Amniotic epithelial cell (primary cell): ENCODE measurements around the gene INPP5E.

Source experiments
- DNase-seq: peaks from one replicate; pipeline ENCODE4 v3.0.0-alpha.2; 2010; ENCODE audit warnings: low read depth

The INPP5E gene

GRCh38 chr9:136385015-136385414, 54.6 kb downstream of the INPP5E start:
- no peak for DNase-seq

DNA sequence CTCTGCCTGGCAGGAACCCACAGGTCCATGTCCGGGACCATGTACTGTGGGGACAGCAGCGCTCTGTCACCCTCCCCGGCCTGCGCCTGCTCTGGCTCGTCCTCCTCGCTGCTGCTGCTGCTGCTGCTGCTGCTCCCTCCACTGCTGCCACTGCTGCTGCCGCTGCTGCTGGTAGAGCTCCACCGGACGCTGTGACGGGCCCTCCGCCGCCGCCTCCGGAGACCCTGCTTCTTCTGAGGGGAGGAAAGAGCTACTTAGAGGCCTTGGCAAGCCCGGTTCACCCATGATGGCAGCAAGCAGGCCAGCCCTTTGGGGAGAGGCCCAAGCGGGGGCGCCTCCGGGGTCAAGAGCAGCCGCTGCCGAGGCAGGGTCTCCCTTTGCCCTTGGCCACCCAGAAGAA, 56.2 kb downstream of the INPP5E start:
- no peak for DNase-seq

DNA sequence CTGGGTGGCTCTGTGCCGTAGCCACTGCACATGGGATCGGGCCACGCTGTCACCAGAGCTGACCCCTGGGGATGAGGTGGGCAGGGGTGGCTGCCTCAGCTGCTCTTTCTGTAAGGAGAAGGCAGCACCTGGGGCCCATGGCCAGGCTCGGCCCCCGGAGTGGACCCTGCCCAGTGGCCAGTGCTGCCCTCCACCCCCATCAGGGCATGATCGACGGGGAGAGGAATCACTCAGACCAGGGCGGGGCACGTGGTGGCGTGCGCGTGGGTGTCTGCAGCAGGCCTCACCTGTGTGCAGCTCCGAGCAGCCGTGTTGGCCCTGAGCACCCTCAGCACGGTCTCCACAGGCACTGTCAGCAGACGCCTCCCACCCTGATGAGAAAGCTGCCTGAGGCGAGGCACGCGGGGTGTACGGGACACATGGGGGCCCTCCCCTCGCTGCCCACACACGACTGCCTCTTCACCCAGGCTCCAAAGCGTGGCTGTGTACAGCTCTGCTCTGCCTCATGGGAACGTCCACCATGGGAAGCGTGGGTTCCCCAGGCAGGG, 57.6 kb downstream of the INPP5E start:
- DNase-seq, result no peak

DNA sequence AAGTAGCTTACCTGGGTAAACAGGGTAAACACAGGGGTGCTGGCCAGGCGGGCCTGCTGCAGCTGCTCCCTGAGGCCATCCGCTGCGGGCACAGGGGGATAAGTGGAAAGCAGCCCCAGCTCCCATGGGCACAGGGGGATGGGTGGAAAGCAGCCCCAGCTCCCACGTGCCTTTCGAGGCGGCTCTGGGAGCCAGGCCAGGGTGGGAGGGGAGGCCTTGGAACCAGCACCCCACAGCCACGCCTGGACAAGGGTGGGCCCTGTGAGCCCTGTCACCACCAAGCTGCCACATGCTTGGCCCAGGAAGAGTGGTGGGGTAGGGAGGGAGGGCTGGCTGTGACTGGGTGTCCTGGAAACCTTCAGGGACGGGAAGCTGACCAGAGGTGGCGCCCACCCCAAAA, 58.3 kb downstream of the INPP5E start:
- no peak for DNase-seq

GRCh38 chr9:136380381-136380780, 59.3 kb downstream of the INPP5E start:
- DNase-seq, result no peak

DNA sequence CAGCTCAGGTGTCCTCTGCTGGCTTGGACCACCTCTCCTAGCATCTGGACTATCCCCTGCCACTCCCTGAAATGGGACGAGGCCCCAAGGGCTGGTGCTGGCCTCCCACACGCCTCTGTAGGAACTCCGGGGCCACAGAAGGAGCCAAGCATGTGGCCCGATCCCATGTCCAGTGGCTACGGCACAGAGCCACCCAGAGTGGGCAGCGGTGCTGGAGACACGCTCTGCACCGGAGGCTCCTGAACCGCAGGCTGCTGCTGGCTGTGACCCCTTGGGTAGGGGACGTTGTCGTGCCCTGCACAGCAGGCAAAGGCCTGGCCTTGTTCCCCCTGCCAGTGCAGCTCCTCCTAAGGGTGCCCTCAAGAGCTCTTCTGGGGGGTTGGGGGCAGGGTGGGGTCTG, 59.8 kb downstream of the INPP5E start:
- DNase-seq, result no peak

DNA sequence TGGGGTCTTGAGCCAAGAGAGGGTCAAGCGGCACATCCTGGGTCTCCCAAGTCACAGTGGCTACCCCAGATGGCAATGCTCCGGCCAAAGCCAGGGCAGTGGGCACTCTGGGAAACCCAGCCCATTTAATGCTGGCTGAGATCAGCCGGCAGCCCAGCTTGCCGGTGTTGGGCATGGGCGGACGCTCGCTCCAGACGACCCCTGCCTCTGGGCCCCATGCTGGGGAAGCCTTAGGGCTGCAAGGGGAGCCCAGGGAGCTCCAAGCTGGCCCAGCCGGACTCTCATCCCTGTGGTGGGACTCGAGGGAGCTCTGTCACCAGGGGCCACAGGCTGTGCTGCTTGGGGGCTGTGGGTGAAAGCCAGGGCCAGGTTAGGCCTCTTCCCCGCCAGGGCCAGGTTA, 60.2 kb downstream of the INPP5E start:
- DNase-seq, result no peak

DNA sequence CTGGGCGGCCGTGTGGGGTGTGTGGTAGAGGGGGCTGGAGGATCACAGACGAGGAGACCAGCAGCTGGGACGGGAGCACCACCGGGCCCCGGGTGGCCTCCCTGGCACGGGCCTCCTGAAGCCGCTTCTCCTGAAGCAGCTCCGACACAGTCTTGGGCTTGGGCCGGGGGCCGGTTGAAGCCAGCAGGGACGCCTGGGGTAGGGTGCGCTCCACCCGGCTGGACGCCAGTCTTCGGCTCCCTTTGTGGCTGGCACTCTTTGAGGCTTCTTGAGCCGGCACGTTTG, 60.7 kb downstream of the INPP5E start:
- no peak for DNase-seq
